Measurements from ENCODE around the gene ATAD3A.

DNA sequence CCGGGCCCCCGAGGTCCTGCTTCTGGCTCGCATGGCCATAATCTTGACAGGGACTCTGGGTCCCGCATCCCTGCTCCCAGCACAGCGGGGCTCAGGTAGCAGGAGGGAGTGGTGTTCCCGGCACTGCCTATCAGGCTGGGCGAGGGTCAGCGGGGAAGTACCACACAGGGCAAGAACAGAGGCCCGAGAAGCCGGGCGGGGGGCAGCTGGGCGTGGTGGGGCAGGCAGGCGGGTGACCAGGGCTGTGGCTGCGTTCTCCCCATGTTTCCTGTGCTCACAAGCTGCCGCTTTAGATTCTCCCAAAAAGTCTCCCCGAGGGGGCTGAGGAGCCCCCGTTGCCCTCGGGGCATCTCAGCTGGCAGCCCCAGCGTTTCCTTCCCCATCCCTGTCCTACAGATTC lies 22.1 kb upstream of the ATAD3A start:
- TF ChIP-seq CTCF (tag by site-specific recombination; IDR thresholded peaks at IDR 0.05) (no peak), ZNF776 (tag by site-specific recombination; IDR thresholded peaks at IDR 0.05; ENCODE audit: borderline replicate concordance) (no peak), ZNF394 (tag by site-specific recombination; IDR thresholded peaks at IDR 0.05; ENCODE audit: borderline replicate concordance) (no peak), ZNF624 (tag by site-specific recombination; IDR thresholded peaks at IDR 0.05) (no peak), ZNF747 (tag by site-specific recombination; IDR thresholded peaks at IDR 0.05) (no peak)
